GM18858 (cell line): ENCODE results near the gene GADD45G.

Experiments used
- ATAC-seq: cut with Tn5 transposase; IDR thresholded peaks from one replicate; pipeline ENCODE4 v1.9.1; 2021; ENCODE audit not compliant: unreplicated experiment

Gene GADD45G

DNA sequence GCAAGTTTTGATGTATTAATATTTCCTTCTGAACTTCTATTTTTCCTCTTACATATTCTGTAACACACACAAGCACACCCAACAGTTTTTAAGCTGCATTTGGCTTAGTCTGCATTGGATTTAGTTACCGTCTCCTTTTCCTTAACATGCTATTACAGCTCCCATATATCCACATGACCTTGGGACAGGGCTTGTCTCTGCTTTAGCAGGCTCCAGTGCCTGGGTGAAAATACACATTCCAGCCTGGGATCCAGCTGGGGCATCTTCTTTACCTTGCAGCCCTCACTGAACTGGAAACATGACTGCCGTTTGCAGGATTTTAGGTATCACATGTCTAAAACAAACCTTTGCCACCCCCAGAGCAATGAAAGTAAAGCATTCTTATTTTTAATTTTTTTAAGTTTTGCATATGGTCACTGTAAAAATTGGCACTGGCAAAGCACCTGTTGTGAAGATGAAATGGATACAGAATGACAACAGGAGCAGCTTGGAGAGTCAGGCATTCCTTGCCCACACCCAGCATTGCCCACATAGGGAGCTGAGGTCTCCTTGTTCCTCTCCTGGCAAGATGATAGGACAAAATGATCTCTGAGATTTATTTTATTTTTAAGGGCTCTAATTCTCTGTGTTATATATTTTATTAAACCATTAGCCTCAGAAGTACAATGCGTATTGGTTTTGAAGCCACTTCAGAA, 4.0 kb downstream of the GADD45G start:
- ATAC-seq: no peak

DNA sequence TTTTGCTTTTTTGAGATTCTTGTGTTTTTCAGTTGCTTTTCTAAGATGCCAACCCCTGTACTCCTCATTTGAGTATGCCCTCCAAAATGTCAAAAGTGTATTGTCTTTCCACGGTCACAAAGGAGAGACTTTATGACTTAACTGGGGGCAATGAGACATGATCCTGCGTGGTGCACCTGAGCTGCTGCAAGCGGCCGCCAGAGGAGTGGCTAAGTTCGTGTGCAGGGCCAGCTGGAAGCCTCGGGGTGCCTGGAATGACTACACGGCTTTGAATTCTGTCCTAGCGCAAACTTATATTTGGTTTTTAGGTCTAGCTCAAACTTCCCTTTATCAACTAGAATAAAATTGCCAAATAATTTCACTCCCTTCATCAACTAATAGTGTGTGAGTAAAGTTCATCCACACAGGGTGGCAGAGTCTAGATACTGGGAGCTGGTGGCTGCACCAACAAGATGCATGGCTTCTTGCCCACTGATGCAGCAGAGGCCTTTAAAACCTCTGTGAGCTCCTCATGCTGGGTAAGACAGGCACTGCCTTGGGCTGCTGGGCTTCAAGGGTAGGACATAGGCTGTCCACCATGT, 4.7 kb downstream of the GADD45G start:
- no peak for ATAC-seq

- no peak for ATAC-seq
These were observed 5.6 kb downstream of the GADD45G start for GRCh38 chr9:89610391-89610925.

DNA sequence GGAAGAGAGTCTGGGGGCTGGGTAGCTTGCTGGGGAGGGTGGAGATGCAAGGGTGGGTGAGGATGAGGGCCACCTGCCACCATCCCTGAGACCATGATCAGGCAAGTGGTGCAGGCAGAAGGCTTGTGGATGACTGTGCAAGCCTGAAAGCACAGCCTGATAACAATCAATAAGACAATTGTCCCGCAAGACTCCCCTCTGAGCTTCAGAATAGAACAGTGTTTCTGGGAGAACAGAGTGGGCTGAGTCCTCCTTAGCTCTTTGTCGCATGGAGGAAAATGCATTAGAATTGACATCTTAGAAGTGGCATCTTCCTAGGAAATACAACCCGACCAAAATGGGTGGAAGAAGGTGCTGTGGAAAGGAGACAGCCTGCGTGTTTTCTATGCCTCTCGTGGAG, 6.6 kb downstream of the GADD45G start:
- no peak for ATAC-seq

DNA sequence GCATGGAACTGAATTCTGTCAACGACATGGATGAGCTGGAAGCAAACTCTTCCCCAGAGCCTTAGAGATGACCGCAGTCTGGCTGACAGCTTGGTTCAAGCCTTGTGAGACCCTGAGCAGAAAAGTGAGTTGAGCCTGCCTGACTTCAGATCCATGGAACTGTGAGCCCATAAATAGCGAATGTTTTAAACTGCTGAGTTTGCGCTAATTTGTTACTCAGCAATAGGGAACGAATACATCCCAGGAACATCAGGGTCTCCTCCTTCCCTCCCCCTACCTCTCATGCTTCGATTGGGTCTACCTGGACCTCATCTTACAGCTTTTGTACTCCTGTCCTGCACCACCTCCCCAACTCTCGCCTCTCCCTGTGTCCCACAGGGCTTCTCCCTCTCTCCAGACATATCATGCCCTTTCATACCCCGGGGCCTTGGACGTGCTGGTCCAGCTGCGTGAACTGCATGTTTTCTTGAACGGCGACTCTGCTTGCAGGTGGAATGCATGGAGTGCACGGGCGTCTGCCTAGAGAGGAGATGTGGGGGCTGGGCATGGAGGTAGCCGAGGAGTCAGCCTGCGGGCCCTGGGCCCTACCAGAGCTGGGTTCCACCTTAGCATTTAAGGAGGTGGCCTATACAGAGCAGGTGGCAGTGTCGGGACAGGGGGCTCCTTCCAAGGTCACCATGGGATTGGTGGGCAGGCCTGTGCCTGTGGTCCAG, 7.9 kb downstream of the GADD45G start:
- ATAC-seq: no peak

DNA sequence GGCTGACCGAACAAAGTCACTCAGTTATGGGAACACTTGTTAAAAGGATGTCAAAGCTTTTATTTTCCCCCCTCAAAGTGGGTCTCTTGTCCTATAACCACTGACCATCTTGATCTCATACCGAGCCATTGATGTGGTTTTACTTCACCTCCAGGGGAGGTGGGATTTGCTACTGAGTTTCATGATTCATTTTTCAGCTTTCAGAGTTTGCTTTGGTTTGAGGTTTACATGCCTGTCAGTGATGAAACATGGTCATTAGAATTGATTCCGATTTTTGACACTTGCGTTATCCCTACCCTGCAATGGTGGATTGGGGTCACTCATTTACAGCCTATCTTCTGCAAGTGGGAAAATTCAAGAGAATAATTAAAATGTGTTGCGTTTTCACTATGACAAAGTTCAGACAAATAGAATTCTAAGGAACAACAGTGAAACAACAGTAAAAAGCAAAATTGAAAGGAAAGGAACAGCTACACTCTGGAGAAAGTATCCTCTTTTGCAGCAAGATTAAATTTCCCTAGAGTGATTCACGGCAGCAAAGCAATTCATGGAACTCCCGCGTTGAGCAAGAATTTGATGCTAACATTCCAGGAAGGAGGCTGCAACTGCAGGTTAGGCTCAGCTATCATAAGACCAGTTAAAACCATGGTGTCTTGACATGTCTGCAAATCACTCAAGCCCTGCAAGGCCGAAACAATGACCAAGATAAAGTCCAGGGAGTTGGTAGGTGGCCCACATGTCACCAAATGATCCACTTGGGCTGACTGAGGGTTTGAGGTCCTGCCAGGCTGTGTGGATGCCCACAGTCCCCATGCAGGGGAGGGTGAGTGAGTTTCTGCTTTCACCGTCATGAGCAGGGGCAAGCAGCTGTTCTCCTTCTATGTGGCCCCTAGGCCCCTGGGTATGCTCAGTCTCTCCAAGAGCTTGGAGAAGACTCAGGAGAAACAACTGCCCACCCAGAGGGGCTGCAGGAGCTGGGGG, 9.4 kb downstream of the GADD45G start:
- no peak for ATAC-seq

DNA sequence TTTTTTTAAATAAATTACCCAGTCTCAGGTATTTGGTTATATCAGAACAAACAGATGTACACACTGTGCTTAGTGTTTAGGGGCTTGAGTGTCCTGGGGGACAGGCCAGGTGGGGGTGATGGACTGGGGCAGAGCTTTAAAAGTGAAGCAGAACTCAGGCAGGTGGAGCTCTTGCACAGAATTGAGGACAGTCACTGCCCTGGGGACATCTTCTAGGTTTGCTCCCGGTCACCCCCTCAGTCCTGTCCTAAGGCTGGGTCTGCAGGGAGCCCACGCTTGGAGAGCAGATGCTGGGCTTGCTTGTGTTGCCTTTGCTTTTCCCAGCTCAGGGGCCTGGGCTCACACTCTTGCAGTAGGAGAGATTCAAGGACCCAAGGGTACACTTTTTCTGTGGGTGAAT, 10.8 kb downstream of the GADD45G start:
- no peak for ATAC-seq

DNA sequence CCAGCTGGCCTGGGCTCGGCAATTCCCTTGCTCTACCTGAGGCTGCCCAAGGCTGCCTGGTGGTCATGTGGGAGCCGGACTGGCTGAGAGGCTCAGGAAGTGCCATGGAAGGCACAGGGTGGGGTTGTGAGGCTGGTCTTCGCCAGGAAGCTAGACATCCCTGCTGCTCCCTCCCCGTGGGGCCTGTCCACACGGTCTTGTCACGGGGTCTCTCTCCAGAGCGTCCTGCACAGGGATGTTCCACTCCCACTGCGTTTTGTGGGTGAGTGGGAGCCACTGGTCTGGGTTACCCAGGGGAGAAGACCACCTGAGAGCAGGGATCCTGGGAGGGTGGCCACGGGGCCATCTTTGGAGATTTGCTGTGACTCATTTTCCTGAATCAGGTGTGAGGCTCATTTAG, 11.6 kb downstream of the GADD45G start:
- ATAC-seq: no peak

GRCh38 chr9:89617978-89618377, 13.2 kb downstream of the GADD45G start:
- no peak for ATAC-seq

DNA sequence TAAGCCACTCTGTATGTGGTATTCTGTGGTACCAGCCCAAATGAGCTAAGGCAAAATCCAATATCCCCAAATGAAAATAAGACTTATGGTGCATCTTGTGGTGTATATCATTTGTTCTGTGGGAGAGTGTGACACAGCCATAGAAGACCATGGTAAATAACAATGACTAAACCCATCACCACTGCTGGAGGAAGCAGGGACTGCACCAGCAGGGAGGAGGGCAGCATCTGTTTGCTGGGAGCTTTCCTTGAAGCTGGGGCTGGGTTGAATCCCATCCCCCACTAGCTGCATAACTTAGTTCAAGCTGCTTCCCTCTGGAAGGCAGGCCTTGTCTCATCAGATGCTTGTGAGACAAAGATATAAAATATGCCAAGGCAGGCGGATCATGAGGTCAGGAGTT, 14.2 kb downstream of the GADD45G start:
- no peak for ATAC-seq

- no peak for ATAC-seq
These were observed 14.8 kb downstream of the GADD45G start for GRCh38 chr9:89619424-89620138.

DNA sequence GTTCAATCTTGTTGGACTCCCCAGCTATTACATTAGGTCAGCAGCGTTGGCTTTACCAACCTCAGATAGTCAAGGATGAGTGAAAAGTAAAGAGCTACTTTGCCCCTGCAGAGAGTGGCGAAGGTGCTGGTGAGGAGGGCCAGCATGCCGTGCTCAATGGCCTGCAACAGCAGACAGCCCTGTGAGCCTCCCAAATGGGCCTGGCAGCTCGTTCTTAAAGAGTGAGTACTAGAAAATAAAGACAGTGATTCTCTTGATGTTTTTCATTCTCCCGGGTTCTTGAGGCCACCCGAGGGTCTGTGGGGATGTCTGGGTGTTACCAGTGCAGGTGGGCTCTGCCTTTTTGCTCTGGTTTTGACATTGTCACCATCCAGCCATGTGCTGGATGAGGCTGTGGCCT, 16.2 kb downstream of the GADD45G start:
- no peak for ATAC-seq

- no peak for ATAC-seq
These were observed 16.9 kb downstream of the GADD45G start for GRCh38 chr9:89621676-89622075.

- ATAC-seq: no peak
These were observed 18.4 kb downstream of the GADD45G start for GRCh38 chr9:89622933-89623861.

DNA sequence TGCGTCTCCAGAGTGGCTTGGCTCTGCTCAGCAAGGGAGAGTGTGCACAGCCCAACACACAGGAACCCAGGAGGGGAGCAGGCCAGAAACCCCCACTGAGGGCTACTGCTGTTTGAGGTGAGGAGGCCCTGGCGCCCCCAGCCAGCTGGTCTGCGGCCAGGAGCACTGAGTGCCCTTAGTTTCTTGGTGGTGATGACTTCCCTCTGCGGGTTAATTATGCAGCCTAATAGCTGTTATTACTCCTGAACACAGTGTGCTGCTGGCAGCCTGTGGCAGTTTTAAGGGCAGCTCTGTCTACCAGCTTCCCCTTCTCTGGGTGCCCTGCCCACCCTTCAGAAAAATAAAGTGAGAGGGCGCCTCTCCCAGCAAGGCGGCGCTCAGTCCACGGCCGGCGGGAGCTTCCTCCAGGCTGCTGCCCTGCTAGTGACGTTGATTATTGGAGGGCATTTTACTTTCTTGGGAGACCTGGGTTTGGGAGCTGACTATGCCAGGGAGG, 19.2 kb downstream of the GADD45G start:
- ATAC-seq: no peak

GRCh38 chr9:89625721-89626687, 21.2 kb downstream of the GADD45G start:
- ATAC-seq: no peak

GRCh38 chr9:89626741-89627265, 22.0 kb downstream of the GADD45G start:
- ATAC-seq: no peak

DNA sequence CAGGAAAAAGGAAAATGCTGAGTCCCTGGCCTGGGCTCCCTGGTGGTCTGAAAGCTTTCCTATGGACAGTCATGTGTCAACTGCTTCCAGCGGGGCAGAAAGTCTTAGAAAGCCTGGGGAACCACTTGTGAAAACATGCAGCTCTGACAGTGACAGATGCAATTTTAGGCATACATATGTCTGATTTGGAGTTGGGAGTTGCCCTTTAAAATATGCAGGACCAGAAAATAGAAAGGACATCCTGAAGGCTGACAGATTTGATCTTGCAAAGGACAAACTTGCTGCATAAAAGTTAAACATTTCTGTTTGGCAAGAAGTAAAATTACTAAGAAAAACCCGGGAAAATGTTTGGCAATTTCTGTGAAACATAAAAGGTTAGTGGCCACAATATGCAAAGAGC, 23.8 kb downstream of the GADD45G start:
- no peak for ATAC-seq
